Stimulated activated CD4-positive, alpha-beta T cell treated with anti-CD3 and anti-CD28 coated beads, Interleukin-15, amount 100 ng/mL, for 48 hours (primary cell): ENCODE measurements around the gene ANKK1.

Experiments
- DNase-seq, 2 donors: peaks; one replicate each; pipeline ENCODE4 v3.0.0-alpha.2; 2020; ENCODE audit warnings: low read depth in 2 of 2

The ANKK1 gene

GRCh38 chr11:113409526-113409925 lies 21.9 kb downstream of the ANKK1 start:
- no peak for DNase-seq

- no peak for DNase-seq
Observed at GRCh38 chr11:113410414-113411135, 23.0 kb downstream of the ANKK1 start.

- DNase-seq, result no peak
Observed at GRCh38 chr11:113411536-113411935, 24.0 kb downstream of the ANKK1 start.

- no peak for DNase-seq
Observed at GRCh38 chr11:113412675-113413074, 25.1 kb downstream of the ANKK1 start.

GRCh38 chr11:113415343-113415742 lies 27.8 kb downstream of the ANKK1 start:
- no peak for DNase-seq

- no peak for DNase-seq
Observed at GRCh38 chr11:113417428-113417827, 29.8 kb downstream of the ANKK1 start.

- no peak for DNase-seq
Observed at GRCh38 chr11:113419454-113420003, 31.9 kb downstream of the ANKK1 start.

- no peak for DNase-seq
Observed at GRCh38 chr11:113420808-113421207, 33.2 kb downstream of the ANKK1 start.

- DNase-seq, result no peak
Observed at GRCh38 chr11:113426686-113427085, 39.1 kb downstream of the ANKK1 start.

- DNase-seq, result no peak
Observed at GRCh38 chr11:113431746-113432145, 44.2 kb downstream of the ANKK1 start.

GRCh38 chr11:113435190-113435968 lies 47.8 kb downstream of the ANKK1 start:
- no peak for DNase-seq

GRCh38 chr11:113436672-113437252 lies 49.2 kb downstream of the ANKK1 start:
- no peak for DNase-seq

GRCh38 chr11:113440816-113441215 lies 53.2 kb downstream of the ANKK1 start:
- no peak for DNase-seq

- no peak for DNase-seq
Observed at GRCh38 chr11:113444502-113445123, 57.0 kb downstream of the ANKK1 start.

GRCh38 chr11:113446112-113446511 lies 58.5 kb downstream of the ANKK1 start:
- no peak for DNase-seq

GRCh38 chr11:113446938-113447337 lies 59.4 kb downstream of the ANKK1 start:
- DNase-seq, result no peak

- no peak for DNase-seq
Observed at GRCh38 chr11:113447621-113448315, 60.2 kb downstream of the ANKK1 start.

GRCh38 chr11:113448316-113448677 lies 60.7 kb downstream of the ANKK1 start:
- DNase-seq, result no peak

- no peak for DNase-seq
Observed at GRCh38 chr11:113449743-113450142, 62.2 kb downstream of the ANKK1 start.
